ENCODE measurements around the gene SCN4B.

SCN4B gene

DNA sequence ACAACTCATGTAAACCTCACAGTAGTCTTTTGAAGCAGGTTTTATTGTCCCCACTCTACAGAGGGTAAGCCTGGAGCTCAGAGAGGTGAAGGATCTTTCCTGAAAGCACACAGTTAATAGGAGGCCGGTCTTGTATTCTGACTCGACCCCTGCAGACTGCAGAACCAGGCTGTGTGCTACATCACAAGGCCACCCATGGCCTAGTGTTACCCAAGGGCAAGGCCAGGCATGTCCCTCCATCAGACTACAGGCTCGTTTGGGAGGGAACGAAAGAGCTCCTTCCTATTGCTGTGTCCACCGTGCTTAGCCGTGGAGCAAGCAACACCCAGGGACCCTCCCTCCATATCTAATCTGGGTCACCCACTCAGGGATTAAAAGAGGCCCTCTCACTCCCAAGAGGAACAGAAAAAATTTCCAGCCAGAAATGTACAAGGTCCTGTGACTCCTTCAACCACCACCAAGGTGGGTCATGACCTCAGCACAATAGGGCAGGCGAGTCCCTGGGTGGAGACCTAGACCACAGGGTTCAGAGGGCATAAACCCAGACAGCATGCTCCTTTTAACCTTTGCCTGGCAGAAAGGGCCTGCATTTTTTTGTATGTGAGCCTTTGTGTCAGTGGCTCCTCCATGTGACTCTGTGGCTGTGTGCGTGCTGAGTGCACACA lies 59.6 kb downstream of the SCN4B start:
- TF ChIP-seq TCF4 (CRISPR knock-in tag; IDR thresholded peaks at IDR 0.05; ENCODE audit: borderline replicate concordance): no peak
- TF ChIP-seq RARB (CRISPR knock-in tag; IDR thresholded peaks at IDR 0.05): no peak
- TF ChIP-seq PPARA (CRISPR knock-in tag; IDR thresholded peaks at IDR 0.05; ENCODE audit: borderline replicate concordance): no peak
- TF ChIP-seq ZFP3 (CRISPR knock-in tag; IDR thresholded peaks at IDR 0.05): no peak
- TF ChIP-seq, protein P1, sequence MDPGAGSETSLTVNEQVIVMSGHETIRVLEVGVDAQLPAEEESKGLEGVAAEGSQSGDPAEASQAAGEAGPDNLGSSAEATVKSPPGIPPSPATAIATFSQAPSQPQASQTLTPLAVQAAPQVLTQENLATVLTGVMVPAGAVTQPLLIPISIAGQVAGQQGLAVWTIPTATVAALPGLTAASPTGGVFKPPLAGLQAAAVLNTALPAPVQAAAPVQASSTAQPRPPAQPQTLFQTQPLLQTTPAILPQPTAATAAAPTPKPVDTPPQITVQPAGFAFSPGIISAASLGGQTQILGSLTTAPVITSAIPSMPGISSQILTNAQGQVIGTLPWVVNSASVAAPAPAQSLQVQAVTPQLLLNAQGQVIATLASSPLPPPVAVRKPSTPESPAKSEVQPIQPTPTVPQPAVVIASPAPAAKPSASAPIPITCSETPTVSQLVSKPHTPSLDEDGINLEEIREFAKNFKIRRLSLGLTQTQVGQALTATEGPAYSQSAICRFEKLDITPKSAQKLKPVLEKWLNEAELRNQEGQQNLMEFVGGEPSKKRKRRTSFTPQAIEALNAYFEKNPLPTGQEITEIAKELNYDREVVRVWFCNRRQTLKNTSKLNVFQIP (CRISPR knock-in tag; IDR thresholded peaks at IDR 0.05; ENCODE audit: borderline replicate concordance, low read depth): no peak
- TF ChIP-seq GLIS3 (CRISPR knock-in tag; IDR thresholded peaks at IDR 0.05): no peak
- no peak for ATAC-seq

DNA sequence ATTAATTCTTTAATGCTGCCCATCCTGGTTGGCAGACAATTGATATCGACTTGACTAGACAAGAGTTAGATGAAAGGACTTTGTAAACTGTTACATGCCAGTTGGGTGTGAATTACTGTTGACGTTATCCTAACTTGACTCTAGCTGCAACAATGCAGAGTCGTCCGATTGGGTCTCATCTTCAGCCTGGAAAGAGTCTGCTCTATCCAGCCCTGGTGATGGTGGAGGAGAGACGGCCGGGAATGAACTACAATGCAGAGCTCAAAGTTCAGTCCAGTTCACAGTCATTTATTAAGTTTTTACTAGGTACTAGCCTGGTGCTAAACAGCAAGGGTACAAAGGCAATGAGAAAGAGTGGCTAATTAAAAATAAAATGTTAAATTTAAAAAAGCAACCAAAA lies 60.9 kb downstream of the SCN4B start:
- no peak for ATAC-seq
- TF ChIP-seq PPARA (CRISPR knock-in tag; IDR thresholded peaks at IDR 0.05; ENCODE audit: borderline replicate concordance) (no peak), OSR1 (CRISPR knock-in tag; IDR thresholded peaks at IDR 0.05) (no peak), CSDC2 (CRISPR knock-in tag; IDR thresholded peaks at IDR 0.05) (no peak), CSRNP3 (CRISPR knock-in tag; IDR thresholded peaks at IDR 0.05) (no peak), RARB (CRISPR knock-in tag; IDR thresholded peaks at IDR 0.05) (no peak), ARNTL (CRISPR knock-in tag; IDR thresholded peaks at IDR 0.05; ENCODE audit: borderline replicate concordance, low read depth) (no peak), ZFP3 (CRISPR knock-in tag; IDR thresholded peaks at IDR 0.05) (no peak), GLIS3 (CRISPR knock-in tag; IDR thresholded peaks at IDR 0.05) (no peak), ZNF565 (CRISPR knock-in tag; conservative IDR thresholded peaks at IDR 0.05; ENCODE audit: low read depth) (no peak), TOX (CRISPR knock-in tag; IDR thresholded peaks at IDR 0.05; ENCODE audit: borderline replicate concordance) (no peak), ISL1 (CRISPR knock-in tag; IDR thresholded peaks at IDR 0.05) (no peak), ESRRG (CRISPR knock-in tag; IDR thresholded peaks at IDR 0.05) (no peak), BACH2 (CRISPR knock-in tag; IDR thresholded peaks at IDR 0.05; ENCODE audit: borderline replicate concordance) (no peak), ZFP30 (CRISPR knock-in tag; IDR thresholded peaks at IDR 0.05) (no peak), TCF4 (CRISPR knock-in tag; IDR thresholded peaks at IDR 0.05; ENCODE audit: borderline replicate concordance) (no peak), ZNF70 (CRISPR knock-in tag; IDR thresholded peaks at IDR 0.05) (no peak), CREB5 (CRISPR knock-in tag; IDR thresholded peaks at IDR 0.05; ENCODE audit: low read depth) (no peak)
- TF ChIP-seq, protein P1 (CRISPR knock-in tag; IDR thresholded peaks at IDR 0.05; ENCODE audit: borderline replicate concordance, low read depth): no peak
- TF ChIP-seq, protein P2, sequence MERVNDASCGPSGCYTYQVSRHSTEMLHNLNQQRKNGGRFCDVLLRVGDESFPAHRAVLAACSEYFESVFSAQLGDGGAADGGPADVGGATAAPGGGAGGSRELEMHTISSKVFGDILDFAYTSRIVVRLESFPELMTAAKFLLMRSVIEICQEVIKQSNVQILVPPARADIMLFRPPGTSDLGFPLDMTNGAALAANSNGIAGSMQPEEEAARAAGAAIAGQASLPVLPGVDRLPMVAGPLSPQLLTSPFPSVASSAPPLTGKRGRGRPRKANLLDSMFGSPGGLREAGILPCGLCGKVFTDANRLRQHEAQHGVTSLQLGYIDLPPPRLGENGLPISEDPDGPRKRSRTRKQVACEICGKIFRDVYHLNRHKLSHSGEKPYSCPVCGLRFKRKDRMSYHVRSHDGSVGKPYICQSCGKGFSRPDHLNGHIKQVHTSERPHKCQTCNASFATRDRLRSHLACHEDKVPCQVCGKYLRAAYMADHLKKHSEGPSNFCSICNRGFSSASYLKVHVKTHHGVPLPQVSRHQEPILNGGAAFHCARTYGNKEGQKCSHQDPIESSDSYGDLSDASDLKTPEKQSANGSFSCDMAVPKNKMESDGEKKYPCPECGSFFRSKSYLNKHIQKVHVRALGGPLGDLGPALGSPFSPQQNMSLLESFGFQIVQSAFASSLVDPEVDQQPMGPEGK (CRISPR knock-in tag; IDR thresholded peaks at IDR 0.05; ENCODE audit: borderline replicate concordance): no peak
- TF ChIP-seq, protein P3, sequence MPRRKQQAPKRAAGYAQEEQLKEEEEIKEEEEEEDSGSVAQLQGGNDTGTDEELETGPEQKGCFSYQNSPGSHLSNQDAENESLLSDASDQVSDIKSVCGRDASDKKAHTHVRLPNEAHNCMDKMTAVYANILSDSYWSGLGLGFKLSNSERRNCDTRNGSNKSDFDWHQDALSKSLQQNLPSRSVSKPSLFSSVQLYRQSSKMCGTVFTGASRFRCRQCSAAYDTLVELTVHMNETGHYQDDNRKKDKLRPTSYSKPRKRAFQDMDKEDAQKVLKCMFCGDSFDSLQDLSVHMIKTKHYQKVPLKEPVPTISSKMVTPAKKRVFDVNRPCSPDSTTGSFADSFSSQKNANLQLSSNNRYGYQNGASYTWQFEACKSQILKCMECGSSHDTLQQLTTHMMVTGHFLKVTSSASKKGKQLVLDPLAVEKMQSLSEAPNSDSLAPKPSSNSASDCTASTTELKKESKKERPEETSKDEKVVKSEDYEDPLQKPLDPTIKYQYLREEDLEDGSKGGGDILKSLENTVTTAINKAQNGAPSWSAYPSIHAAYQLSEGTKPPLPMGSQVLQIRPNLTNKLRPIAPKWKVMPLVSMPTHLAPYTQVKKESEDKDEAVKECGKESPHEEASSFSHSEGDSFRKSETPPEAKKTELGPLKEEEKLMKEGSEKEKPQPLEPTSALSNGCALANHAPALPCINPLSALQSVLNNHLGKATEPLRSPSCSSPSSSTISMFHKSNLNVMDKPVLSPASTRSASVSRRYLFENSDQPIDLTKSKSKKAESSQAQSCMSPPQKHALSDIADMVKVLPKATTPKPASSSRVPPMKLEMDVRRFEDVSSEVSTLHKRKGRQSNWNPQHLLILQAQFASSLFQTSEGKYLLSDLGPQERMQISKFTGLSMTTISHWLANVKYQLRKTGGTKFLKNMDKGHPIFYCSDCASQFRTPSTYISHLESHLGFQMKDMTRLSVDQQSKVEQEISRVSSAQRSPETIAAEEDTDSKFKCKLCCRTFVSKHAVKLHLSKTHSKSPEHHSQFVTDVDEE (CRISPR knock-in tag; IDR thresholded peaks at IDR 0.05): no peak

Measured in SK-N-SH treated with all-trans-retinoic acid at 6 μM for 48 hours (cell line).